T-helper 1 cell treated with Interleukin-12 subunit alpha and Interleukin-12 subunit beta and Interleukin-4 antibody, amounts not matched to agents 30 ng/mL and 1 ng/mL, for 36 hours (primary cell): Measurements from ENCODE around the gene MED1. TPM values are rescaled to one million over a fixed set of nuclear protein-coding genes. Genes with fewer than 3 reads are reported as not detected.
"Not testable (repeated sequence)": the region's sequence is repeated elsewhere in the genome, so short reads cannot be mapped to it uniquely, and the experiment has no call there.

ENCODE experiments used
- intact Hi-C: fragments of 100-400 bp; cut with micrococcal nuclease; formaldehyde crosslinking; loops from one replicate; pipeline ENCODE4 v1.15.1; 2024
- total RNA-seq: library from RNA; stranded (reverse); gene quantifications from 2 replicates; pipeline ENCODE4 v1.2.3, GENCODE V29; 2022

The MED1 gene
- total RNA-seq, result 63.1 and 63.5 TPM in 2 replicates

- intact Hi-C loops, result loop anchor here (1.0 kb wide), 3 partner anchors 10 to 836 kb away; partner anchors contain the start of genes CDC6 and CDK12
Measured at GRCh38 chr17:39450847-39451581, at the start of gene MED1. Gene MED1, minus strand, starts transcription at chr17:39451263. Its CDS starts 201 bp downstream, at chr17:39451062.

GRCh38 chr17:39496921-39497320 is 45.9 kb upstream of the MED1 start:
- intact Hi-C loops, result not testable (repeated sequence)

GRCh38 chr17:39487946-39488345 is 36.9 kb upstream of the MED1 start:
- intact Hi-C loops, result no loop called here

- intact Hi-C loops, result not testable (repeated sequence)
Measured at GRCh38 chr17:39487490-39487889, 36.4 kb upstream of the MED1 start.

- intact Hi-C loops, result no loop called here
Measured at GRCh38 chr17:39486242-39486641, 35.2 kb upstream of the MED1 start.

- intact Hi-C loops, result no loop called here
Measured at GRCh38 chr17:39485555-39485954, 34.5 kb upstream of the MED1 start.

- intact Hi-C loops, result no loop called here
Measured at GRCh38 chr17:39484178-39484577, 33.1 kb upstream of the MED1 start.

- intact Hi-C loops, result no loop called here
Measured at GRCh38 chr17:39483506-39483905, 32.4 kb upstream of the MED1 start.

- intact Hi-C loops, result not testable (repeated sequence)
Measured at GRCh38 chr17:39479631-39480030, 28.6 kb upstream of the MED1 start.

- intact Hi-C loops, result no loop called here
Measured at GRCh38 chr17:39473310-39473709, 22.2 kb upstream of the MED1 start.

- intact Hi-C loops, result not testable (repeated sequence)
Measured at GRCh38 chr17:39468610-39469009, 17.5 kb upstream of the MED1 start.

GRCh38 chr17:39464639-39465181 is 13.6 kb upstream of the MED1 start:
- intact Hi-C loops, result loop anchor here (5.0 kb wide), 2 partner anchors 267 to 762 kb away; partner anchors contain the start of gene CACNB1

- intact Hi-C loops, result loop anchor here (5.0 kb wide), 2 partner anchors 266 to 761 kb away; partner anchors contain the start of gene CACNB1
Measured at GRCh38 chr17:39462631-39463375, 11.7 kb upstream of the MED1 start.

- intact Hi-C loops, result loop anchor here (1.0 to 5.0 kb wide), 8 partner anchors 11 to 760 kb away; partner anchors contain the start of genes CACNB1, LRRC3C, MED1 and ORMDL3
Measured at GRCh38 chr17:39461926-39462569, 11.0 kb upstream of the MED1 start.

- intact Hi-C loops, result loop anchor here (1.0 to 5.0 kb wide), 8 partner anchors 10 to 759 kb away; partner anchors contain the start of genes CACNB1, LRRC3C, MED1 and ORMDL3
Measured at GRCh38 chr17:39461113-39461925, 10.3 kb upstream of the MED1 start, which contains the start of gene CDK12. Gene CDK12, plus strand, starts transcription at chr17:39461486. Its CDS starts 586 bp downstream, at chr17:39462072.

- intact Hi-C loops, result no loop called here
Measured at GRCh38 chr17:39455919-39456318, 4.9 kb upstream of the MED1 start.

- intact Hi-C loops, result no loop called here
Measured at GRCh38 chr17:39450051-39450450, 1.0 kb downstream of the MED1 start.

GRCh38 chr17:39447561-39447960 is 3.5 kb downstream of the MED1 start:
- intact Hi-C loops, result no loop called here

- intact Hi-C loops, result no loop called here
Measured at GRCh38 chr17:39443326-39443725, 7.7 kb downstream of the MED1 start.

GRCh38 chr17:39439868-39440267 is 11.2 kb downstream of the MED1 start:
- intact Hi-C loops, result not testable (repeated sequence)
